ENCODE measurements around the gene GNAI3. TPM values are rescaled to one million over a fixed set of nuclear protein-coding genes. Genes with fewer than 3 reads are reported as not detected.

The GNAI3 gene
- total RNA-seq, 2 donors from 2014 or later: 3.6 to 4.9 TPM

GRCh38 chr1:109621379-109622136, 73.1 kb downstream of the GNAI3 start:
- 25 to 49% methylated on average over 11 to 13 of the region's 13 CpGs for WGBS, 2 donors
- no peak for TF ChIP-seq CTCF (IDR thresholded peaks at IDR 0.05)
- no peak for TF ChIP-seq POLR2A (IDR thresholded peaks at IDR 0.05)
- no peak for DNase-seq
- Histone ChIP-seq H3K27ac (peak overlapping the region in 3 of 4 donors; percentile 80 to 85 (median 83)), H3K36me3 (replicated peaks in 1 of 2; ENCODE audit: insufficient read depth in 1 of 2, low read depth in 2 of 2) (no peaks in the 10 kb centered on the region), H3K27me3 (no peaks in the 10 kb centered on the region), H3K9me3 (no peaks in the 10 kb centered on the region), H3K4me1 (peaks cover 46% of the 10 kb centered on the region), H3K4me3 (peak overlapping the region; percentile 35 to 71)
- ATAC-seq: no peak
- intact Hi-C loops (cut with DNase I): no loop called here

GRCh38 chr1:109622137-109622892, 73.9 kb downstream of the GNAI3 start:
- DNase-seq (no peak), ATAC-seq (no peak)
- H3K9me3 ChIP-seq: no peaks in the 10 kb centered on the region
- intact Hi-C loops (cut with DNase I): no loop called here
- H3K27ac ChIP-seq: peak overlapping the region in 1 of 4 donors; percentile 12
- TF ChIP-seq CTCF (IDR thresholded peaks at IDR 0.05): no peak
- no peak for TF ChIP-seq POLR2A (IDR thresholded peaks at IDR 0.05)
- peaks cover 46% of the 10 kb centered on the region for H3K4me1 ChIP-seq
- H3K4me3 ChIP-seq: no peak overlapping the region
- 75 to 77% methylated on average over 11 of the region's 11 CpGs for WGBS, 2 donors
- H3K36me3 ChIP-seq (replicated peaks in 1 of 2; ENCODE audit: insufficient read depth in 1 of 2, low read depth in 2 of 2): peaks cover 0 to 4% of the 10 kb centered on the region in 2 donors
- no peaks in the 10 kb centered on the region for H3K27me3 ChIP-seq

GRCh38 chr1:109622895-109623294, 74.5 kb downstream of the GNAI3 start:
- TF ChIP-seq CTCF (IDR thresholded peaks at IDR 0.05) (no peak), POLR2A (IDR thresholded peaks at IDR 0.05) (no peak)
- Histone ChIP-seq H3K4me1 (peaks cover 46% of the 10 kb centered on the region), H3K9me3 (no peaks in the 10 kb centered on the region), H3K27ac (peak overlapping the region in 1 of 4 donors; percentile 12), H3K27me3 (no peaks in the 10 kb centered on the region), H3K36me3 (replicated peaks in 1 of 2; ENCODE audit: insufficient read depth in 1 of 2, low read depth in 2 of 2) (peaks cover 0 to 8% of the 10 kb centered on the region in 2 donors), H3K4me3 (no peak overlapping the region)
- ATAC-seq: no peak
- intact Hi-C loops (cut with DNase I): no loop called here
- no peak for DNase-seq
- WGBS, 2 donors: 75 to 94% methylated on average over 3 of the region's 3 CpGs

- intact Hi-C loops (cut with DNase I): no loop called here
- H3K27ac ChIP-seq: no peak overlapping the region
These were observed 75.3 kb downstream of the GNAI3 start for GRCh38 chr1:109623601-109624161.

More at GRCh38 chr1:109623601-109624161, 75.3 kb downstream of the GNAI3 start:
- H3K4me3 ChIP-seq: no peak overlapping the region
- peaks cover 40% of the 10 kb centered on the region for H3K4me1 ChIP-seq
- H3K9me3 ChIP-seq: no peaks in the 10 kb centered on the region
- no peak for DNase-seq
- no peak for ATAC-seq
- TF ChIP-seq CTCF (IDR thresholded peaks at IDR 0.05) (no peak), POLR2A (IDR thresholded peaks at IDR 0.05) (no peak)
- 73 to 76% methylated on average over 6 to 11 of the region's 11 CpGs for WGBS, 2 donors
- no peaks in the 10 kb centered on the region for H3K27me3 ChIP-seq
- H3K36me3 ChIP-seq (replicated peaks in 1 of 2; ENCODE audit: insufficient read depth in 1 of 2, low read depth in 2 of 2): peaks cover 4 to 14% of the 10 kb centered on the region in 2 donors

Data from body of pancreas (tissue), 4 donors.